Activated CD8-positive, alpha-beta memory T cell treated with anti-CD3 and anti-CD28 coated beads, Interleukin-2, amount 50 U/mL, for 24 hours (primary cell): ENCODE results near the gene PDZD7.
A peak's percentile ranks its signal among the peaks of the same experiment; 100 is the strongest.
"Not testable (repeated sequence)": the region's sequence is repeated elsewhere in the genome, so short reads cannot be mapped to it uniquely, and the experiment has no call there.

Source experiments
- DNase-seq: peaks from one replicate; pipeline ENCODE4 v3.0.0-alpha.2; 2020; ENCODE audit errors: extremely low read depth

PDZD7 gene

DNA sequence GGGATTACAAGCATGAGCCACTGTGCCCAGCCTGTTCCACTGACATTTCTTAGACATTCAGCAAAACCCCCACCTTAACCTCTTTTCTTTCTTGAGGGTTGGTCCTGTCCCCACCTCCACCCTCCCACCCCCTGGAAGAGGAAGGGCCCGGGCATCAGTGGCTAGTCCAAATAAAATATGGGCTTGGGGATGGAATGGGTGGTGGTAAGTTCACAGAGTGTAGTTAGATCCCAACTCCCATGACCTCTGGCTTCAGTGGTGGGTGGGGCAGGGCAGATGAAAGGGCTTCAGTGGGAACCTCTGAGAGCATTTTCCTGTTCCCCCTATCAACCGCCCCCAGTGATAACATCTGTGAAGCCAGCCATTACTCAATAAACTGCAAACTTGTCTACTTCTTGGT lies 9.9 kb upstream of the PDZD7 start:
- DNase-seq: no peak

- DNase-seq: no peak
Observed at GRCh38 chr10:101040061-101040460, 9.1 kb upstream of the PDZD7 start.

GRCh38 chr10:101038484-101038883 lies 7.6 kb upstream of the PDZD7 start:
- DNase-seq: no peak

DNA sequence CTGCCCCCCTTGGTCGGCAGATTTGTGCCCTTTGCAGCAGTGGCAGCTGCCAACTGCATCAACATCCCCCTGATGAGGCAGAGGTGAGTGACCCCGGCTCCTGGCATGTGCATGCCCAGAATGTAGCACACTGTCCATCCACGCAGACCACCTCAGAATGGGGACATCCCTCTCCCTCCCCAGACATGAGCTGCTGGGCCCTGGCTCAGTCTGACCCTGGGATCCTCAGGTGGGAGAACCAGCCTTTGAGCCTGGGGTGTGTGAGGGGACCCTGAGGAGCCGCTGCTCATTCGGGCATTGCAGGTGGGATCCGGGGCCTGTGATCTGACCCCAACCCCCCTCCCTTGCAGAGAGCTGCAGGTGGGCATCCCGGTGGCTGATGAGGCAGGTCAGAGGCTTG lies 5.8 kb upstream of the PDZD7 start:
- DNase-seq: no peak

DNA sequence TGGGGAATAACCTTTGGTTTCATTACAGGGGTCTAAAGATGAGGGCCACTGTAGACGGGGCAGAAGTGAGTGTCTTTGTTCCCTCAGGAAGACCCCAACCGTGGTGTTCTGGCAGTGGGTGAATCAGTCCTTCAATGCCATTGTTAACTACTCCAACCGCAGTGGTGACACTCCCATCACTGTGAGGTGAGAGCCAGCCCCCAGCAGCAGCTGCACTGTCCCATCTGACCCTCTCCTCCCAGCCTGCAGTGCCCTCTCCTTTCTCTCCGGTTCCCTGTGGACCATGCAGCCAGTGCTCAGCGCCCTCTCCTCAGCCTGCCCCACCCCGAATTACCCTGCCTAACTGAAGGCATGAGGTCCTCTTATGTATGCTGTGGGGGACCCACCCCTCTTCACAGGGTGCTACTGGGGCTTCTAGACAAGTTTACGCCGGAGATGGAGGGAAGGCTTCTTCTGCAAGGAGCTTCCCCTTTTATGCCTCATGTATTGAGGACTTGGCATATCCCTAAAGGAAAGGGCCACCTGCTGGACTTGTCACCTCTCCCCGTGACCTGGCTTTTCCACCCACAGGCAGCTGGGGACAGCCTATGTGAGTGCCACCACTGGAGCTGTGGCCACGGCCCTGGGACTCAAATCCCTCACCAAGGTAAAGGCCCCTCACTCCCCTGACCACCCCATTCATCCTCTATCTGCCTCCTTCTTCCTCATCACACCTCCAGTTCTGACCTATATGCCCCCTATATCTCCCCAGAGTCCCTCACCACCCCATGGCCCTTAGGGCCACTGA lies 5.2 kb upstream of the PDZD7 start:
- no peak for DNase-seq

DNA sequence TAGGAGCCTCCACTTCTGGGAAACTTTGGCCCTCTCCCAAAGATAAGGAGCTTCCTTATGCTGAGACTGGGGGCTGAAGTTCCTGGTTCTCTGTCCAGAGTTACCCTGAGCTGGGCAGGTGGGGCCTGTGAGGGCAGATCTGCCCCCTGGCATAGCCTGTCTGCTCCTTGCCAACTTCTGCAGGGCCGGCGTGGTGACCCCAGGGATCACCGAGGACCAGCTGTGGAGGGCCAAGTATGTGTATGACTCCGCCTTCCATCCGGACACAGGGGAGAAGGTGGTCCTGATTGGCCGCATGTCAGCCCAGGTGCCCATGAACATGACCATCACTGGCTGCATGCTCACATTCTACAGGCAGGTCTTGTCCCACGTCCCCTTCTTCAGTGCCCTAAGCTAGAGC lies 4.4 kb upstream of the PDZD7 start:
- DNase-seq: no peak

GRCh38 chr10:101034404-101034803 lies 3.5 kb upstream of the PDZD7 start:
- not testable (repeated sequence) for DNase-seq

- DNase-seq: no peak
Observed at GRCh38 chr10:101033276-101033675, 2.3 kb upstream of the PDZD7 start.

- peak; percentile 29 for DNase-seq
Observed at GRCh38 chr10:101032637-101033224, 1.8 kb upstream of the PDZD7 start.

GRCh38 chr10:101031796-101032636 lies 1.1 kb upstream of the PDZD7 start:
- DNase-seq: peak; percentile 42

DNA sequence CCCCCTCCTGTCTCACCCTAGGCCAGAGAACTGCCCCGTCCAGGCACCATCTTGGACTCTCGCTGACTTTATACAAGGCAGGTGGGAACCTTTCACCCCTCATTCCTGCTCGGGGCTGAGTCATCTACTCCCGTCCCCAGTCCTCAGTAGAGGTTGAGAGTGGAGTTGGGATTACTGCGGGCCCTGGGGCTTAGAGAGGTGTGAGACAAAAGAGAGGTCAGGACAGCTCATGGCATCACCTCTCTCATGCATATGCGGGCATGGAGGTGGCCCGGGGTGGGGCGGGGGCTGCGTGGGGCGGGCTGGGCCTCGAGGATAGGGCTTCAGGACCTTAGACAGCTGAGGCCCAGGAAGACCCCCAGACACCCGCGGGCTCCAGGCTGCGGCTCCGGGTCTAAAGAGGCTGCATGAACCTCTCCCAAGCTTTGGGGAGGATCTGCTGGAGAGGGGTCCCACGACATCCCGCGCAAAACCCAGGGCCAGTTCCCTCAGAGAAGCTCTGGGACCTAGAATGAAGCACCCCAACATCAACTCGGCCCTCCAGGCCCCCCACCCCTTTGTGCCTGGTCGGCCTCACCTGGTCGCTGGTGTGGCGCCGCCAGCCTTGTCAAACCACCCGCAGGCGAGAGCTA lies 317 bp downstream of the PDZD7 start:
- DNase-seq: no peak

- no peak for DNase-seq
Observed at GRCh38 chr10:101029520-101030295, 1.2 kb downstream of the PDZD7 start.

DNA sequence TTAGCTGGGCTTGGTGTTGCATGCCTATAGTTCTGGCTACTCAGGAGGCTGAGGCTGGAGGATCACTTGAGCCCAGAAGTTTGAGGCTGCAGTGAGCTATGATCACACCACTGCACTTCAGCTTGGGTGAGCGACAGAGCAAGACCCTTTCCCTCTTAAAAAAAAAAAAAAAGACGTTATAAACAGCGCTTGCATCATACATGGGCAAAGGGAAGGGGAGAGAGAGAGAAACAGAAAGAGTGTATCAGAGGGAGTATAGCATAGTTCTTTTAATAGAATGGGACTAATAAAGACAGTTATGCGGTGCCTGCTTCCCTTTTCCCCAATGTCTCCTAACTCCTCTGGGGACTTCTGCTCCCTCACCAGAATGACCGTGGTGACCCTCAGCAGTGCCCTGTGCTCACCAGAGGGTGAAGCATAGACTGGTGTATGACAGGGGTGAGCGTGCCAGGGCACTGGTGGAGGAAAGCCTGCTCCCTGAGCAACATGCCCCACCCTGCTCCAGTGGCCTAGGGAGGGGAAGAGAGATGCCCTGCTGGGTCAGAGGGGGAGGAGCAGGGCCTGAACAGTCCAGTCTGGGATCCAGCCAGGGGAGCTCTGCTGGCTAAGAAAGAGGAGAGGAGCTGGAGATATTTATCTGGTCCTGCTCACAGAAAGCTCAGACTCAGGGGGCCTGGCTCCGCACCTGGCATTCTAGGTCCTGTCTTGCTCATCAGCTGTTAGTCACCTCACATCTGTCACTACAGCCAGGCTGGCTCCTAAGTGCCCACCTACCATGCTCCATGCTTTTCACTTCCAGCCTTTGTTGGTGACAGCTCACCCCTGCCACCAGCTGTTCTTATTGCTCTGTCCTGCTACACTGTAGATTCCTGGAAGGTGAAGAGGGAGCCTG lies 2.2 kb downstream of the PDZD7 start:
- no peak for DNase-seq

DNA sequence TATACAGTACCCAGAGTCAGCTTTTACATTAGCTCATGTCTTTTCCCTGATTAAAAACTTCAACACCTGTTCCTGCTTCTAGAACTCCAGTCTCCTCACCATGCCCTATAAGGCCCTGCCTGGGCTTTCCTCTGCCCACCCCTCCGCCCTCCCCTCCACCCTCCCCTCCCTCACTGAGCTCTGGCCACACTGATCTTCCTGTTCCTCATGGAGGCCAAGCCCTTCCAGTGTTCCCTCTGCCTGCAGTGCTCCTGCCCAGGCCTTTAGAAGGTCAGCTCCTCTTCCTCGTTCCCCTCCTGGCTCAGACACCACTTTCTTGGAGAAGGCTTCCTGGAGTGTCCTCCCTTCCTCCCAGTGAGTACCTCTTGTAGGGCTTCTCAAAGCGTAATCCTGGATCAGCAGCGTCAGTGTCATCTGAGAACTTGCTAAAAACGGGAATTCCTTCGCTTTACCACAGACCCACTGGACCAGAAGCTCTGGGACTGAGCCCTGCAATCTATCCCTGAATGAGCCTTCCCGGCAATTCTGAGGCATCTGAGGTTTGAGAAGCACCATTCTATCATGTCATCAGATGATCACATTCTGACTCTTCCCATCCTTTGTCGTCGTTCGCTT lies 3.7 kb downstream of the PDZD7 start:
- DNase-seq: no peak

- DNase-seq: no peak
Observed at GRCh38 chr10:101022967-101023705, 7.8 kb downstream of the PDZD7 start.

DNA sequence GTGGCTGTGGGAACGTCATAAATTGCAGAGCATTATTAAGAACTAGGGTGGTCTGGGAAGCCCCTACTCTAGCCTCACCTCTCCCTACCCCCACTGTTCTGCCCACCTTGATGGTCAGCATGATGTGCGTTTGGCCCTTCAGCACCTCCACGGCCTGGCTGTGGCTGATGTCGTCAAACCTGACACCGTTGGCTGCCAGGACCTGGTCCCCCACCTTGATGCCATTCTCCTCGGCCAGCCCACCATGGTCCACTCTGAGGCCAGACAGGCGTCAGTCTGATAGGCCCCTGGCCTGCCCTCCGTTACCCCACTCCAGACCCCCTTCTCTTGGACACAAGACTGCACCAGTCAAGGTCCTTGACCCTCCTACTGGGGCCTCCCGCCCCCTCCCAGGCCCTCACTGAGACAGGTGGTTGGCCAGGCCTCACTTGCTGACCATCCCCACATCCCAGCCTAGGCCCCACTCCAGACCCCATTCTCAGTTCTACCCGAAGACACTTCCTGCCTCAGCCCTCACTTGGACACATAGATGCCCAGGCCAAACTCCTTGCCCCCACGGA lies 9.2 kb downstream of the PDZD7 start:
- no peak for DNase-seq

GRCh38 chr10:101021239-101021638 lies 9.7 kb downstream of the PDZD7 start:
- DNase-seq: no peak

DNA sequence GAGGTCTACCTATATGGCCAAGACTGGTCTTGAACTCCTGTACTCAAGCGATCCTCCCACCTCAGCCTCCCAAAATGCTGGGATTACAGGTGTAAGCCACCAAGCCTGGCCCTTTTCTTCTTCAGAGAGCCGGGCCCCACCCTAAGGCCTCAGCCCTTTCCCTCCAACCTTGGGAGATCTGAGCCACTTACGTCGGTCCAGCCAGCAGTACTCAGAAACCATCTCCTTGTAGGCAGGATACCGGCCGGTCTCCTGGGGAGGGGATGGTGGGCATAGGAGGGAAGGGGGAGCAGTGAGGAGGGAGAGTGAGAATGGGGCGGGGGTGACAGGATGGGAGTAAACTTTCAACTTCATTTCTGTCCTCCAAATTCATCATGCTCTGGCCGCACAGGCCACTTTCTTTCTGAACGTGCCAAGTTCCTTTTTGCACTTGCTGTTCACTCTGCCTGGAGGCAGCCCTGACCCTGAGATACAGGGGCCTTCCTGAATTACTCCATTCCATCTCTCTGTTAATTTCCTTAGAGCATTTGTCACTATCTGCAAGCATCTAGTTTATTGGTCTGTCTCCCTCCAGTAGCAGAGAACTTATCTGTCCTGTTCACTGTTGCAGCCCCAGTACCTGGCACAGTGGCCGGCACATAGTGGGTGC lies 10.4 kb downstream of the PDZD7 start:
- no peak for DNase-seq

GRCh38 chr10:101019440-101019703 lies 11.6 kb downstream of the PDZD7 start:
- no peak for DNase-seq
